ENCODE measurements around the gene BHLHA9.

- TF ChIP-seq, protein P1, sequence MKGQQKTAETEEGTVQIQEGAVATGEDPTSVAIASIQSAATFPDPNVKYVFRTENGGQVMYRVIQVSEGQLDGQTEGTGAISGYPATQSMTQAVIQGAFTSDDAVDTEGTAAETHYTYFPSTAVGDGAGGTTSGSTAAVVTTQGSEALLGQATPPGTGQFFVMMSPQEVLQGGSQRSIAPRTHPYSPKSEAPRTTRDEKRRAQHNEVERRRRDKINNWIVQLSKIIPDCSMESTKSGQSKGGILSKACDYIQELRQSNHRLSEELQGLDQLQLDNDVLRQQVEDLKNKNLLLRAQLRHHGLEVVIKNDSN (IDR thresholded peaks at IDR 0.05) = no peak
- TF ChIP-seq NFIC (IDR thresholded peaks at IDR 0.05) (no peak), FOXM1 (IDR thresholded peaks at IDR 0.05; ENCODE audit: borderline replicate concordance, low read depth) (no peak), RAD21 (IDR thresholded peaks at IDR 0.05; ENCODE audit: low read depth) (no peak), TEAD4 (IDR thresholded peaks at IDR 0.05) (no peak), TAF1 (IDR thresholded peaks at IDR 0.05; ENCODE audit: low read depth) (no peak), MAX (IDR thresholded peaks at IDR 0.05) (no peak), EP300 (IDR thresholded peaks at IDR 0.05; ENCODE audit: borderline replicate concordance) (no peak)
Measured at GRCh38 chr17:1271441-1271840, 1.2 kb downstream of the BHLHA9 start.
